H9 (cell line): ENCODE results near the gene STK24. TPM values are rescaled to one million over a fixed set of nuclear protein-coding genes. Genes with fewer than 3 reads are reported as not detected.

ENCODE experiments used
- DNase-seq: peaks from one replicate; pipeline ENCODE4 v3.0.0-alpha.2; 2017
- H2AFZ ChIP-seq: one replicate; pipeline ENCODE4 v1.6.1; 2013; ENCODE audit warnings: mild to moderate bottlenecking, low read length, control low read depth, moderate library complexity
- H2AK5ac ChIP-seq: 2 replicates; pipeline ENCODE4 v1.6.1; 2013; ENCODE audit warnings: low read length, control low read depth, mixed read lengths; ENCODE audit not compliant: insufficient read length
- H2BK120ac ChIP-seq: one replicate; pipeline ENCODE4 v1.6.1; 2013; ENCODE audit warnings: low read depth, mild to moderate bottlenecking, low read length, control low read depth, inconsistent platforms; ENCODE audit not compliant: poor library complexity, severe bottlenecking
- H2BK12ac ChIP-seq: 2 replicates; pipeline ENCODE4 v1.6.1; 2013; ENCODE audit warnings: low read length, control low read depth, mixed read lengths, low read depth; ENCODE audit not compliant: insufficient read length
- H2BK15ac ChIP-seq: 2 replicates; pipeline ENCODE4 v1.6.1; 2013; ENCODE audit warnings: low read depth, low read length, control low read depth
- H2BK20ac ChIP-seq: one replicate; pipeline ENCODE4 v1.6.1; 2013; ENCODE audit warnings: low read depth, mild to moderate bottlenecking, low read length, control low read depth, inconsistent platforms; ENCODE audit not compliant: poor library complexity, severe bottlenecking
- H2BK5ac ChIP-seq: 2 replicates; pipeline ENCODE4 v1.6.1; 2013; ENCODE audit warnings: low read length, control low read depth, mixed read lengths; ENCODE audit not compliant: insufficient read length
- H3K14ac ChIP-seq: 2 replicates; pipeline ENCODE4 v1.6.1; 2013; ENCODE audit warnings: low read length, control low read depth; ENCODE audit not compliant: insufficient read depth
- H3K18ac ChIP-seq: 2 replicates; pipeline ENCODE4 v1.6.1; 2013; ENCODE audit warnings: low read depth, mild to moderate bottlenecking, mixed read lengths, low read length, control low read depth; ENCODE audit not compliant: insufficient read length
- H3K23ac ChIP-seq: 2 replicates; pipeline ENCODE4 v1.6.1; 2013; ENCODE audit warnings: low read length, control low read depth, mixed read lengths, low read depth; ENCODE audit not compliant: insufficient read length
- H3K23me2 ChIP-seq: 2 replicates; pipeline ENCODE4 v1.6.1; 2013; ENCODE audit warnings: low read depth, mild to moderate bottlenecking, mixed read lengths, low read length, control low read depth; ENCODE audit not compliant: insufficient read length, poor library complexity, severe bottlenecking
- H3K27ac ChIP-seq: 2 replicates; pipeline ENCODE4 v1.5.1; 2013; ENCODE audit warnings: low read length, control low read depth, mixed read lengths, low read depth; ENCODE audit not compliant: insufficient read length
- H3K27me3 ChIP-seq: 2 replicates; pipeline ENCODE4 v1.6.1; 2013; ENCODE audit warnings: low read length, control low read depth, inconsistent platforms; ENCODE audit not compliant: insufficient read depth
- H3K4ac ChIP-seq: 2 replicates; pipeline ENCODE4 v1.6.1; 2013; ENCODE audit warnings: low read depth, mild to moderate bottlenecking, control low read depth, inconsistent platforms, low read length, moderate library complexity
- H3K4me1 ChIP-seq: 2 replicates; pipeline ENCODE4 v1.6.1; 2013; ENCODE audit warnings: low read length, control low read depth, inconsistent platforms; ENCODE audit not compliant: insufficient read depth
- H3K4me2 ChIP-seq: 2 replicates; pipeline ENCODE4 v1.6.1; 2013; ENCODE audit warnings: low read length, control low read depth, mixed read lengths; ENCODE audit not compliant: insufficient read length, insufficient read depth
- H3K56ac ChIP-seq: 2 replicates; pipeline ENCODE4 v1.6.1; 2013; ENCODE audit warnings: low read depth, mild to moderate bottlenecking, mixed read lengths, low read length, control low read depth; ENCODE audit not compliant: insufficient read length
- H3K79me1 ChIP-seq: 2 replicates; pipeline ENCODE4 v1.6.1; 2013; ENCODE audit warnings: low read depth, mild to moderate bottlenecking, moderate library complexity, low read length, control low read depth, inconsistent platforms; ENCODE audit not compliant: insufficient read depth, poor library complexity, severe bottlenecking
- H3K79me2 ChIP-seq: 2 replicates; pipeline ENCODE4 v1.6.1; 2013; ENCODE audit warnings: low read length, control low read depth, inconsistent platforms; ENCODE audit not compliant: insufficient read depth
- H3K9ac ChIP-seq: 2 replicates; pipeline ENCODE4 v1.6.1; 2013; ENCODE audit warnings: low read length, control low read depth, mixed read lengths; ENCODE audit not compliant: insufficient read length; ENCODE audit errors: extremely low read depth
- H3K9me3 ChIP-seq: one replicate; pipeline ENCODE4 v1.6.1; 2013; ENCODE audit warnings: low read depth, low read length, inconsistent platforms; ENCODE audit not compliant: control insufficient read depth
- H3T11ph ChIP-seq: one replicate; pipeline ENCODE4 v1.6.1; 2013; ENCODE audit warnings: mild to moderate bottlenecking, low read length, control low read depth, inconsistent platforms
- H4K20me1 ChIP-seq: one replicate; pipeline ENCODE4 v1.6.1; 2013; ENCODE audit not compliant: control insufficient read depth, insufficient read length, insufficient read depth
- H4K5ac ChIP-seq: 2 replicates; pipeline ENCODE4 v1.6.1; 2013; ENCODE audit warnings: low read depth, mild to moderate bottlenecking, mixed read lengths, low read length, control low read depth; ENCODE audit not compliant: insufficient read length
- H4K8ac ChIP-seq: replicated peaks from 2 replicates; pipeline ENCODE4 v1.6.1; 2013; ENCODE audit warnings: low read length, control low read depth, mixed read lengths, low read depth; ENCODE audit not compliant: insufficient read length
- H4K91ac ChIP-seq: 2 replicates; pipeline ENCODE4 v1.6.1; 2013; ENCODE audit warnings: low read depth, mild to moderate bottlenecking, moderate library complexity, mixed read lengths, low read length, control low read depth; ENCODE audit not compliant: insufficient read length
- H3K27ac Mint-ChIP-seq, 3 experiments: 2 replicates in 2 of 3; 3 replicates in 1 of 3; pipeline ENCODE4 v1.8.0; 2020 to 2021; ENCODE audit warnings: mixed read lengths in 3 of 3, mild to moderate bottlenecking in 1 of 3, moderate library complexity in 1 of 3
- H3K27me3 Mint-ChIP-seq: 2 replicates; pipeline ENCODE4 v1.8.0; 2021; ENCODE audit warnings: low read depth, mild to moderate bottlenecking, moderate library complexity, mixed read lengths
- H3K36me3 Mint-ChIP-seq, 3 experiments: 2 replicates in 2 of 3; 3 replicates in 1 of 3; pipeline ENCODE4 v1.8.0; 2020 to 2021; ENCODE audit warnings: low read depth in 3 of 3, mixed read lengths in 3 of 3; ENCODE audit not compliant: insufficient read depth in 1 of 3
- H3K4me1 Mint-ChIP-seq, 2 experiments: 2 replicates each; pipeline ENCODE4 v1.8.0; 2020; ENCODE audit warnings: mixed read lengths in 2 of 2
- H3K4me3 Mint-ChIP-seq, 2 experiments: 2 replicates in 1 of 2; 3 replicates in 1 of 2; pipeline ENCODE4 v1.8.0; 2020 to 2021; ENCODE audit warnings: mild to moderate bottlenecking in 2 of 2, mixed read lengths in 2 of 2, moderate library complexity in 1 of 2
- H3K9me3 Mint-ChIP-seq, 2 experiments: 2 replicates in 1 of 2; 3 replicates in 1 of 2; pipeline ENCODE4 v1.8.0; 2020; ENCODE audit warnings: mild to moderate bottlenecking in 2 of 2, mixed read lengths in 2 of 2, moderate library complexity in 1 of 2
- CTCF ChIP-seq: fragments of 200-600 bp; sonication (generic); conservative IDR thresholded peaks from 3 replicates; pipeline ENCODE4 v1.8.0; 2021; ENCODE audit warnings: antibody characterized with exemption, mild to moderate bottlenecking
- whole genome bisulfite sequencing: extraction: QIAGEN DNeasy Blood & Tissue Kit; methylation state at CpG from one replicate; pipeline ENCODE4 v1.1.7; 2013; ENCODE audit warnings: missing lambda C conversion rate, low lambda C conversion rate, mixed read lengths; ENCODE audit not compliant: insufficient read length; ENCODE audit errors: extremely low coverage; 5-methylcytosine and 5-hydroxymethylcytosine counted together
- total RNA-seq: library from RNA; stranded (reverse); gene quantifications from 2 replicates; pipeline ENCODE4 v1.2.1, GENCODE V29; 2021

Gene STK24
- total RNA-seq, 1 experiment from 2014 or later, result 134 TPM

GRCh38 chr13:98496479-98496791 is 80.5 kb downstream of the STK24 start:
- no peak overlapping the region for H3K4me2 ChIP-seq
- no peak overlapping the region for H4K8ac ChIP-seq
- H3K4me1 ChIP-seq, result peaks cover 13% of the 10 kb centered on the region; the same call in 1 of the 2 replicates
- no peaks in the 10 kb centered on the region for H3K9me3 ChIP-seq
- H3K4me3 Mint-ChIP-seq, result no peak overlapping the region
- H3K4ac ChIP-seq, result no peak overlapping the region
- H2BK15ac ChIP-seq, result no peak overlapping the region
- H3K14ac ChIP-seq, result no peak overlapping the region
- H3K9ac ChIP-seq, result no peak overlapping the region
- H3K27me3 ChIP-seq, result no peaks in the 10 kb centered on the region
- H3T11ph ChIP-seq, result no peak overlapping the region
- no peak overlapping the region for H3K56ac ChIP-seq
- H2BK5ac ChIP-seq, result no peak overlapping the region
- H3K9me3 Mint-ChIP-seq, result no peaks in the 10 kb centered on the region
- H3K27me3 Mint-ChIP-seq, result no peaks in the 10 kb centered on the region
- no peak overlapping the region for H3K18ac ChIP-seq
- no peaks in the 10 kb centered on the region for H4K20me1 ChIP-seq
- TF ChIP-seq CTCF, result no peak
- H3K23me2 ChIP-seq, result no peaks in the 10 kb centered on the region
- no peak overlapping the region for H4K5ac ChIP-seq
- H3K79me2 ChIP-seq, result peaks cover 14% of the 10 kb centered on the region; the same call in 1 of the 2 replicates
- WGBS, result no CpG with 5 or more reads among the region's 3 CpGs
- no peak overlapping the region for H3K27ac ChIP-seq
- no peak overlapping the region for H4K91ac ChIP-seq
- H3K27ac Mint-ChIP-seq, result peak overlapping the region in 2 of 3 experiments; percentile 2 to 33; a peak in 3 of 7 replicates
- peaks cover 8 to 18% (median 15%) of the 10 kb centered on the region in 3 experiments; a peak in 6 of 7 replicates for H3K36me3 Mint-ChIP-seq
- H2AK5ac ChIP-seq, result no peak overlapping the region
- H2BK20ac ChIP-seq, result no peak overlapping the region
- no peak overlapping the region for H2BK12ac ChIP-seq
- DNase-seq, result no peak
- H3K79me1 ChIP-seq, result peaks cover 7% of the 10 kb centered on the region
- no peak overlapping the region for H3K23ac ChIP-seq
- no peak overlapping the region for H2BK120ac ChIP-seq
- peaks cover 49 to 66% of the 10 kb centered on the region in 2 experiments for H3K4me1 Mint-ChIP-seq
- H2AFZ ChIP-seq, result no peak overlapping the region
